ENCODE data around the gene CEP170.
"Not testable (repeated sequence)": the region's sequence is repeated elsewhere in the genome, so short reads cannot be mapped to it uniquely, and the experiment has no call there.

The CEP170 gene

DNA sequence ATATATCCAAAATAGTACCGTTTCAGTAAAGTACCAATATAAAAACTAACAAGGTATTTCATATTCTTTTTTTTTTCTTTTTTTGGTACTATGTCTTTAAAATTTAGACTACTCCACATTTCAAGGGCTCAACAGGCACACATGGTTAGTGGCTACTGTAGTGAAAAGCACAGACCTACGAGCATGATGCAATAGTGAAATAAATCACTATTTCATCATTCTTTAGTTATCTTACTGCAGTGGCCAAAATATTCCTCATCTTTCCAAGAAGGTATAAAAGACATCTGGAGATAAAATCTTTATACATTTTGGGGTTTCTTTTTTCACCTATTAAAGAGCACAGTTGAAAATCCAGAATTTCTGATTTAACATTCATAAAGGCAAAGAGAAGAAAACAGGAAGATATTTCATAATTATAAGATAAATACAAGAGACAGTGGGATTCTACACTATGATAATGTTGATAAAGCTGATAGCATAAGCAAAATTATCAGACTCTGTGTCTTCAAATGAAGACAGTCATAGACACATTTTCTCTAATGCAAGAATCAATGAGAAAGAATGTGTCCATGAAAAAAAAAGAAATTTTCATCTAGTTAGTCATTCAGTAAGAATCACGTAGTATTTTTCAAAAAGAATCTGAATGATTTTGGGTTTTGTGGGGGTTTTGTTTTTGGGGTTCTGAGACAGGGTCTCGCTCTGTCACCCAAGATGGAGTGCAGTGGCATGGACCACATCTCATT, 41.9 kb downstream of the CEP170 start:
- TF ChIP-seq, protein P1, sequence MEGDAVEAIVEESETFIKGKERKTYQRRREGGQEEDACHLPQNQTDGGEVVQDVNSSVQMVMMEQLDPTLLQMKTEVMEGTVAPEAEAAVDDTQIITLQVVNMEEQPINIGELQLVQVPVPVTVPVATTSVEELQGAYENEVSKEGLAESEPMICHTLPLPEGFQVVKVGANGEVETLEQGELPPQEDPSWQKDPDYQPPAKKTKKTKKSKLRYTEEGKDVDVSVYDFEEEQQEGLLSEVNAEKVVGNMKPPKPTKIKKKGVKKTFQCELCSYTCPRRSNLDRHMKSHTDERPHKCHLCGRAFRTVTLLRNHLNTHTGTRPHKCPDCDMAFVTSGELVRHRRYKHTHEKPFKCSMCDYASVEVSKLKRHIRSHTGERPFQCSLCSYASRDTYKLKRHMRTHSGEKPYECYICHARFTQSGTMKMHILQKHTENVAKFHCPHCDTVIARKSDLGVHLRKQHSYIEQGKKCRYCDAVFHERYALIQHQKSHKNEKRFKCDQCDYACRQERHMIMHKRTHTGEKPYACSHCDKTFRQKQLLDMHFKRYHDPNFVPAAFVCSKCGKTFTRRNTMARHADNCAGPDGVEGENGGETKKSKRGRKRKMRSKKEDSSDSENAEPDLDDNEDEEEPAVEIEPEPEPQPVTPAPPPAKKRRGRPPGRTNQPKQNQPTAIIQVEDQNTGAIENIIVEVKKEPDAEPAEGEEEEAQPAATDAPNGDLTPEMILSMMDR (IDR thresholded peaks at IDR 0.05; ENCODE audit: insufficient read depth, low read length, poor library complexity, severe bottlenecking): no peak
- no peaks in the 10 kb centered on the region for H3K36me3 ChIP-seq (ENCODE audit: control insufficient read depth, insufficient read depth, low read length)
- no peaks in the 10 kb centered on the region for H3K27me3 ChIP-seq (replicated peaks; ENCODE audit: control insufficient read depth, insufficient read depth, low read length)
- no peak for DNase-seq (ENCODE audit: extremely low read depth, insufficient read length)
- H3K4me3 ChIP-seq (replicated peaks; ENCODE audit: low read depth, low read length): no peak overlapping the region

DNA sequence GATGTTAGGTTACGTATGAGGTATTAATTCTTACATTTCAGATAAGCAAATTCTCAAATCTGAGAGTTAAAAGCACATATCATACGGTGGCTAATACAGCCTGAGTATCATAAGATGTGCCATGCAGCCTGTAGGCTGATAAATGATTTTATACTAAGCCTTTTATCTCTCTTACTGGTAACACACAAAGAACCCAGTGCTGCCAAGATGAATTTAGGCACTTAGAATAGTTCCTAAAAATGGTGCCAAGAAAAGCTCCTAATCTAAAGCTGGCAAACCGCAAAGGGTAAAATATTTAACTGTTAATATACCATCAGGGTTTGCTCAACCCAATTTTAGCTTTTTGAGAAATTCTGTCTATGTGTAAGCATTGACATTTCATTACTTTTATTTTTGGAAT, 43.1 kb downstream of the CEP170 start:
- DNase-seq (ENCODE audit: extremely low read depth, insufficient read length); H3K27me3 ChIP-seq (replicated peaks; ENCODE audit: control insufficient read depth, insufficient read depth, low read length); H3K4me3 ChIP-seq (replicated peaks; ENCODE audit: low read depth, low read length); H3K36me3 ChIP-seq (ENCODE audit: control insufficient read depth, insufficient read depth, low read length): not testable (repeated sequence)

DNA sequence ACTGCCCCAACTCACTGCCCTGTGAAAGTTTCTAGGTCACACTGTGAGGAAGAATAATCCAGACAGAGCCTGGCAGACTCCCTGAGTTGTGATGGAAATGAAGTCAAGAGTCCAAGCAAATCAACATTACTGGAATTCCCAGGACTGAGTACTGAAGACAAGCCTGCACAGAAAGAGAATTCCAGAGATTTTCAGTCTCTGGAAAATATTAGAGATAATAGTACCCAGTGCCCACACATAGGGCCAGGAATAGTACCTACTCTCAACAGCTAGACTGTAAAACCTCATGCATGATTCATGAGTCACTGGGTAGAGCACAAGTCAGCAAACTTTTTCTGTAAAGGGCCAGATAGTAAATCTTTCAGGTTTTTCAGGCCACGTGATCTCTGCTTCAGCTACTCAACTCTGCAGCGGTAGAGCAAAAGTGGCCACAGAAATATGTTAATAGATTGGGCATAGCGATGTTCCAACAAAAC, 50.0 kb downstream of the CEP170 start:
- not testable (repeated sequence) for H3K27me3 ChIP-seq (replicated peaks; ENCODE audit: control insufficient read depth, insufficient read depth, low read length); H3K36me3 ChIP-seq (ENCODE audit: control insufficient read depth, insufficient read depth, low read length); DNase-seq (ENCODE audit: extremely low read depth, insufficient read length); H3K4me3 ChIP-seq (replicated peaks; ENCODE audit: low read depth, low read length)

DNA sequence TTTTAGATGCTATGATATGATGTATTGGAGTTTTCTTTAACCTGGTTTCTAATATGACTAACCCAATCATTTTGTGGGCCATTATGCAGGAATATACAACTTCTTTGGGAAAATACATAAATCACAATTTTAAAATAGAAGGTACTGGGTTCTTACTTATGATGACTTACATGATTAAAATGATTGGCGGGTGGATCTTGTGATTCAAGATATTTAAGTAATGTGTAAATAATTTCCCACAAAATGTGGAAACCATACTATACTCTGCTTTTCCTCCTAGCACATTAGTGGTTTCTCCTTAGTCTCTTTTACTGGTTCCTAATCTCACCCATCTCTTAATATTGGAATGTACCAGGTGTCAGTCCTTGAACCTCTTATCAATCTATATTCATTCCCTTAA, 50.7 kb downstream of the CEP170 start:
- not testable (repeated sequence) for H3K36me3 ChIP-seq (ENCODE audit: control insufficient read depth, insufficient read depth, low read length)

DNA sequence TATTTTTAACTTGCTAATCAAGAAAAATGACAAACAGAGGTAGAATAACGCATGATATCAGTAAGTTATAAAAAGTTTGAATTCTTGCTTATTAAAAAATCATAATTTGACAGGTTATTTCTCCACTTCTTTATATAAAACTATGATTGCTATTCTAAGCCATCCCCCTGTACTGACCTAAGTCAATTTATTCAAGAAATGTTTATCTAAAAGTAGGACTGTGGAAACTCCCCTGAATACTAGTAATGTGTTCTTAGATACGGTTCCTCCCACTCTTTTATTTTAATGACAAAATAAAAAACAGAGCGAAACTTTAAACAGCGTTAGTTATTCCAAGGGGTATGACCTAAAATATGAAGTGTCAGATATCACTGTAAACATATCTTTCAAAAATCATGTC, 51.9 kb downstream of the CEP170 start:
- not testable (repeated sequence) for H3K27me3 ChIP-seq (replicated peaks; ENCODE audit: control insufficient read depth, insufficient read depth, low read length); H3K36me3 ChIP-seq (ENCODE audit: control insufficient read depth, insufficient read depth, low read length); DNase-seq (ENCODE audit: extremely low read depth, insufficient read length); H3K4me3 ChIP-seq (replicated peaks; ENCODE audit: low read depth, low read length)

More for the DNA sequence above, 50.7 kb downstream of the CEP170 start:
- H3K27me3 ChIP-seq (replicated peaks; ENCODE audit: control insufficient read depth, insufficient read depth, low read length); DNase-seq (ENCODE audit: extremely low read depth, insufficient read length); H3K4me3 ChIP-seq (replicated peaks; ENCODE audit: low read depth, low read length): not testable (repeated sequence)

DNA sequence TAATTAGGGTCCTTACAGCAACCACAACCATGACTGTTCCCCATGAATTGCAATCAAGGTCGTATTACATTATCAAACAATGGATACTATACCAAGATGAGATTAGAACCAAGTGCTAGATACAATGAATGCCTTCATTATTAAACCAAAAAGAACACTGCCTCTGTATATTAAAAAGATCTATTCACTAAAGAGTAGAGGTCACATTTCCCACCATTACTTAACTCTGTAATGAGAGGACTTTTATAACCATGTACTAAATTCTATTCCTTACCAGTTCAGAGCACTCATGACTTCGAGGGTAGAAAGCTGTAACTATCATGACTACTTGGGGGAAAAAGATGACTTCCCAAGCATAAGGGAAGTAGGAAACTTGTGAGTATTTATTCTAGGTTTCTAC, 53.8 kb downstream of the CEP170 start:
- H3K27me3 ChIP-seq (replicated peaks; ENCODE audit: control insufficient read depth, insufficient read depth, low read length); H3K4me3 ChIP-seq (replicated peaks; ENCODE audit: low read depth, low read length); DNase-seq (ENCODE audit: extremely low read depth, insufficient read length); H3K36me3 ChIP-seq (ENCODE audit: control insufficient read depth, insufficient read depth, low read length): not testable (repeated sequence)

DNA sequence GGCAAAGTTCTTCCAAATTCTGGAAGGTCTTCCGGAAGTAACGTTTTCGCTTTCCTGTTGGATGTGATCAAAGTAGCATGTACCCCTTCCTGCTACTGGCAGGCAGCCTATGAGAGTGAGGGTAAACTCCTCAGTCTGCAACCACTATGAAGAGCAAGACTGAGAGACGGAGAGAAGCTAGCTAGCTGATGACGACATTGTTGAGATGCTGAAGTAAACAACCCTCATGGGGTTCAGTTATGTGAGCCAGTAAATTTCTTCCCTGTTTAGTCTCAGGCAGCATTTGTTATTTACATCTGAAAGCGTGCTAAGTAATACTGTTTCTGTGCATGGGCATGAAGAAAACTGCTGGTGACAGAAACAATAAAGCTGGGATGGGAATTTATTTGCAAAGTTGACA, 57.6 kb downstream of the CEP170 start:
- not testable (repeated sequence) for DNase-seq (ENCODE audit: extremely low read depth, insufficient read length); H3K27me3 ChIP-seq (replicated peaks; ENCODE audit: control insufficient read depth, insufficient read depth, low read length); H3K36me3 ChIP-seq (ENCODE audit: control insufficient read depth, insufficient read depth, low read length); H3K4me3 ChIP-seq (replicated peaks; ENCODE audit: low read depth, low read length)

DNA sequence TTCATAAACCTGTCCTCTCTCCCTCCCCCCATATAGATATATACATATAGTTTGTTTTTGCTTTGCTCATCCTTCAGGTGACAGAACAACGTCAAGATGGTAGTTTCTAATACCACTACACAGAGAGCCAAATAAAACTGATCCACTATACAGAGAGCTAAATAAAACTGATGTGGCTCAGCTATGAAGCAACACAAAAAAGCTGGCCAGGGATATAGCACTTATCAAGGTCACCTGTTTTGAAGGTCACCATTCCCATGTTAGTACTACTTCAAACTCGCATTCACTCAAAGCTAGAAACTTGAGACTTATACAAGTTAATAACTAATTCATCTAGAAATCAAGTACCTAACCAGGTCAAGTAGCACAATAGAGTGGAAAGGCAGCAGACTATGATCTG, 61.8 kb downstream of the CEP170 start:
- not testable (repeated sequence) for DNase-seq (ENCODE audit: extremely low read depth, insufficient read length); H3K4me3 ChIP-seq (replicated peaks; ENCODE audit: low read depth, low read length); H3K36me3 ChIP-seq (ENCODE audit: control insufficient read depth, insufficient read depth, low read length); H3K27me3 ChIP-seq (replicated peaks; ENCODE audit: control insufficient read depth, insufficient read depth, low read length)

DNA sequence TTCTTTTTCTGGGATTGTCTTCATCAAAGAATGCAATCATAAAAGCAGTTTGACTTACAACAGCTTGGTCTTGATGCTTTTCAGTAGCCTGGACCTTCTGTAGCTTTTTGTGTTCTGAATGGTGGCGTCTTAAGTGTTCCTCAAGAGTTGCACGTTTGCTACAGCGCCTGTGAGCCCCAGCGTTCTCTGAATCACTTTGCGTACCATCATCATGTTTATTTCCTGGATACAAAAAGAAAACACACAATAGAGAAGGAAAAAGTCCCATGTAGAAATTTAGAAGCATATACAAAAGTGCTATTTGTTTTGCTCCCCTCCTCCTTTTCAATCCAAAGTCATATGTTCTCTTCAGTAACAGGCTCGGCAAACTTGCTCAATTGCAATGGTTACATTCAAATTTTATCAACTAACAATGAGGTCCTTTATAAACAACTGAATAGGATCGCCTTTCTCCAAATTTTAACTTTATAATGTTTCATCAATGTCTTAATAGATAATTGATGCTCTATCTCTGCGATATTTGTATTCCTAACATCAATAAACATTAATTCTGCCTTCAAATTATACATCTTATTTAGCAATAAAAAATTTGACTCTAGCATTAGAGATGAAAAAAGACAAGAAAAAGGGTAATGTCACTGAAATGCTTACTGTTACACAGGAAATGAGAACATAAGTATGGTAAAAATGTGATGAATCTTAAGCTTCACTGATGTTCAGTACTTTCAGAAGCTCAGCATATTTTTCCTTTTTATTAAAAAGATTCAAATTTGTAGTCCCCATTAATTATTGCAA, 68.7 kb downstream of the CEP170 start:
- not testable (repeated sequence) for H3K36me3 ChIP-seq (ENCODE audit: control insufficient read depth, insufficient read depth, low read length); DNase-seq (ENCODE audit: extremely low read depth, insufficient read length); H3K4me3 ChIP-seq (replicated peaks; ENCODE audit: low read depth, low read length); H3K27me3 ChIP-seq (replicated peaks; ENCODE audit: control insufficient read depth, insufficient read depth, low read length)

DNA sequence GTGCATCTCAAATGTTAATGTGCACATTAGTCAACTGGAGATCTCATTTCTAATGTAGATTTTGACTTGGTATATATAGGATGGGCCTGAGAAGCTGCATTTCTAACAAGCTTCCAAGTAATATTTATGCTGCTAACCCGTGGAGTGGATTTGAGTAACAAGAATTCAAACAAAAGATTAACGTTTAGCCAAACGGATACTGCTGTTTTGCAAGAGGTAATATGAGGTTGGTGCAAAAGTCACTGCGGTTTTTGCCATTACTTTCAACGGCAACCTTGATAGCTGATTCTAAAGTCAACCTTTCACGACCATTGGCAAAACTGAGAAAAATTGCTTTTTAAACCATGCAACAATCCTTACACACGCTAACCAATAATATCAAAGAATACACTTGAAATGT, 70.3 kb downstream of the CEP170 start:
- not testable (repeated sequence) for H3K27me3 ChIP-seq (replicated peaks; ENCODE audit: control insufficient read depth, insufficient read depth, low read length); DNase-seq (ENCODE audit: extremely low read depth, insufficient read length); H3K4me3 ChIP-seq (replicated peaks; ENCODE audit: low read depth, low read length); H3K36me3 ChIP-seq (ENCODE audit: control insufficient read depth, insufficient read depth, low read length)

DNA sequence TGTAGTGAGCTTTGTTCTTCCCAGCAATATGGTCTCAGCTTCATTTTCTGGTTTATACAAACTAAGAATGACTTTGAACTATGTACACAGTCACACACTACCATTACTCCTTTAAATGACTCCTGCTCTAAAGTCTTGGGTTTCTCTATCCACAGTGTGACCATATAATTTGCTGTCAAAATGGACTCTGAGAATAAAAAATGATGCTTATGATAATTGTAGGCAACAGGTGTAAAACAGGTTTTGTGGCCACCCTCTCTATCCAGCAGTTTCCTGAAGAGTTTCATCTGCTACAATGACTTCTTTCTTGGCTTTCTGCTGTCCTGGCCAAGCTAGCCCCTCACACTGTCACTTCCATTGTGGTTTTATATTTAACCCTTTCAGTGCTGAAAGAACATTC, 71.4 kb downstream of the CEP170 start:
- H3K4me3 ChIP-seq (replicated peaks; ENCODE audit: low read depth, low read length); H3K36me3 ChIP-seq (ENCODE audit: control insufficient read depth, insufficient read depth, low read length); H3K27me3 ChIP-seq (replicated peaks; ENCODE audit: control insufficient read depth, insufficient read depth, low read length); DNase-seq (ENCODE audit: extremely low read depth, insufficient read length): not testable (repeated sequence)

DNA sequence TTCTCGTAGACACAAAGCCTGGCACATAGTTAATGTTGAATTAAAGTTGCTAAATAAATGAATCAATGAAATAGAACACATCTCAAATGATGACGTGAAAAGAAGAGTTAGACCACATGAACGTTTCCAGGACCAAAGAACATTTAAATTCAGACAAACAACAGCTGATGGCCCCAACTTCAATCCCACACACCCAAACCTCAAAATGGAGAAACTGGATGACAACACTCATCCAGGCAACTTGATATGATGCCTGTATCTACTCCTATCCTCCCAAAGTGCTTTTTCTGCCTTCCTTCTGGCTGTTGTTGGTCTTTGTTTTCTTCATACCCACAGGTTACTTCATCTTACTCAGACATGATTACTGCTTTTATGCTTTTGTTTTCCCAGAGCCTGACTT, 71.9 kb downstream of the CEP170 start:
- not testable (repeated sequence) for H3K4me3 ChIP-seq (replicated peaks; ENCODE audit: low read depth, low read length); DNase-seq (ENCODE audit: extremely low read depth, insufficient read length); H3K27me3 ChIP-seq (replicated peaks; ENCODE audit: control insufficient read depth, insufficient read depth, low read length); H3K36me3 ChIP-seq (ENCODE audit: control insufficient read depth, insufficient read depth, low read length)
